KMS-11 (cell line): ENCODE data around the gene BMPER.

Experiments used
- H2AFZ ChIP-seq: fragments of 200-600 bp; sonication (generic); 2 replicates; pipeline ENCODE4 v1.6.1; 2016; ENCODE audit warnings: antibody characterized with exemption, mixed run types, low read depth
- H3K27ac ChIP-seq: fragments of 200-600 bp; sonication (generic); 2 replicates; pipeline ENCODE4 v1.6.1; 2016; ENCODE audit warnings: mild to moderate bottlenecking, mixed run types
- H3K27me3 ChIP-seq: fragments of 200-600 bp; sonication (generic); 2 replicates; pipeline ENCODE4 v1.6.1; 2017; ENCODE audit warnings: mild to moderate bottlenecking, low read depth, mixed run types, moderate library complexity; ENCODE audit not compliant: insufficient read depth
- H3K36me3 ChIP-seq: fragments of 200-600 bp; sonication (generic); 2 replicates; pipeline ENCODE4 v1.6.1; 2017; ENCODE audit warnings: mild to moderate bottlenecking, mixed run types; ENCODE audit not compliant: insufficient read depth
- H3K4me1 ChIP-seq: fragments of 200-600 bp; sonication (generic); 2 replicates; pipeline ENCODE4 v1.6.1; 2016; ENCODE audit warnings: mild to moderate bottlenecking, low read depth, mixed run types; ENCODE audit not compliant: poor library complexity, severe bottlenecking
- H3K4me2 ChIP-seq: fragments of 200-600 bp; sonication (generic); 2 replicates; pipeline ENCODE4 v1.7.0; 2016; ENCODE audit warnings: mild to moderate bottlenecking, mixed run types
- H3K4me3 ChIP-seq: fragments of 200-600 bp; sonication (generic); IDR thresholded peaks from 2 replicates; pipeline ENCODE4 v1.6.1; 2017; ENCODE audit warnings: low read depth, low read length, mixed read lengths; ENCODE audit not compliant: insufficient read depth
- H3K79me2 ChIP-seq: fragments of 200-600 bp; sonication (generic); 2 replicates; pipeline ENCODE4 v1.6.1; 2016; ENCODE audit warnings: low read depth, mixed run types; ENCODE audit not compliant: insufficient read depth
- H3K9ac ChIP-seq: fragments of 200-600 bp; sonication (generic); 2 replicates; pipeline ENCODE4 v1.6.1; 2016; ENCODE audit warnings: mild to moderate bottlenecking, mixed run types
- H4K20me1 ChIP-seq: fragments of 200-600 bp; sonication (generic); 2 replicates; pipeline ENCODE4 v1.6.1; 2016; ENCODE audit warnings: mild to moderate bottlenecking, mixed run types; ENCODE audit not compliant: insufficient read depth
- CTCF ChIP-seq: fragments of 200-600 bp; sonication (generic); conservative IDR thresholded peaks from 2 replicates; pipeline ENCODE4 v1.6.1; 2017; ENCODE audit warnings: low read depth, mild to moderate bottlenecking, antibody characterized with exemption, low read length, moderate library complexity, mixed read lengths

Gene BMPER

GRCh38 chr7:34160261-34160752, 255.0 kb downstream of the BMPER start:
- no peak overlapping the region for H3K4me2 ChIP-seq
- no peaks in the 10 kb centered on the region for H3K36me3 ChIP-seq
- no peaks in the 10 kb centered on the region for H4K20me1 ChIP-seq
- H3K27ac ChIP-seq: no peak overlapping the region
- no peaks in the 10 kb centered on the region for H3K4me1 ChIP-seq
- H3K79me2 ChIP-seq: no peaks in the 10 kb centered on the region
- no peak overlapping the region for H2AFZ ChIP-seq
- H3K27me3 ChIP-seq: no peaks in the 10 kb centered on the region
- H3K4me3 ChIP-seq: no peak overlapping the region
- no peak overlapping the region for H3K9ac ChIP-seq
- TF ChIP-seq CTCF: no peak

DNA sequence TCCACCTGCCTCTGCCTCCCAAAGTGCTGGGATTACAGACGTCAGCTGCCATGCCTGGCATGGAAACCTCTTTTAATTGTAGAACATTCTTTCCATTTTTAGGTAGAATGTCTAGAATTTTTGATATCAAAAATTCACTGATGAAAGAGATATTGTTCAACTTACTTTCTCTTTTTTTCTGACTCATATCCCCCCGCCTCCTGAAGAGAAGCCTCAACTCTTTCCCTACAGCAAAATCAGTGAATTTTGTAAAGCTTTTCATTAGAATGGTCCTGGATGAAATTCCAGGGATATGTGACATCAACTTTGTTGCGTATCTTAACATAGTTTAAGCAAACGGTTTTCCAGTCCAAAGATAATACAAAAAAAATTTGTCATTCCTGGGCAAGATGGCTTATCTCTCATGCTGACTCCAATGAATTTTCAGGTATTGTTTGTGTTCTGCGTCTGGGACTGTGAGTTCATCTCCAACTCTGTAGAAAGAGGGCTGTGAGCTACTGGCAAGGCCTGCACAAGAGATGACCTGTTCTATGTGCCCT, 256.8 kb downstream of the BMPER start:
- no peak overlapping the region for H3K4me2 ChIP-seq
- H3K9ac ChIP-seq: no peak overlapping the region
- no peaks in the 10 kb centered on the region for H4K20me1 ChIP-seq
- H3K79me2 ChIP-seq: no peaks in the 10 kb centered on the region
- no peaks in the 10 kb centered on the region for H3K4me1 ChIP-seq
- H3K27ac ChIP-seq: no peak overlapping the region
- no peaks in the 10 kb centered on the region for H3K36me3 ChIP-seq
- H3K27me3 ChIP-seq: no peaks in the 10 kb centered on the region
- no peak overlapping the region for H2AFZ ChIP-seq
- no peak overlapping the region for H3K4me3 ChIP-seq
- no peak for TF ChIP-seq CTCF

DNA sequence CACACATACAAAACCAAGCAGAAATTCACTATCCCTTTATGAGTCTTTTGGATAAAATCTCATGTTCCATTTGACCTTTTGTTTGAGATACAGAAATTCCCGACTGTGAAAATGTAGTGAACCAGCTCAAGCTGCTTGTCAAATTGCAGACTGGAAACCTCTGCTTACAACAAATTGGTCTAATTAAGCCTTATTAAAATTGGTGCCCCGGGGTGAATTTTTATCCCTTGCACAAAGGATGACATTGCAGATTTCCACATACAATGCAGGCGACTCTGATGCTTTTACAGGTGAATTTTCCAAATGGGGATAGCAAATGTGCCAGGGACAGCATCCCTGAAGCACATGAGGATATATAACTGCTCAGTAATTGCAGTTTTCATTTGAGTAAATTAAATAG, 257.3 kb downstream of the BMPER start:
- TF ChIP-seq CTCF: no peak
- no peak overlapping the region for H3K9ac ChIP-seq

GRCh38 chr7:34163956-34164355, 258.6 kb downstream of the BMPER start:
- Histone ChIP-seq H3K79me2 (no peaks in the 10 kb centered on the region), H2AFZ (no peak overlapping the region), H3K4me2 (no peak overlapping the region), H4K20me1 (no peaks in the 10 kb centered on the region), H3K27ac (no peak overlapping the region), H3K36me3 (no peaks in the 10 kb centered on the region), H3K27me3 (no peaks in the 10 kb centered on the region), H3K4me3 (no peak overlapping the region), H3K9ac (no peak overlapping the region), H3K4me1 (no peaks in the 10 kb centered on the region)
- TF ChIP-seq CTCF: no peak

More for the DNA sequence above, 257.3 kb downstream of the BMPER start:
- no peaks in the 10 kb centered on the region for H3K4me1 ChIP-seq
- no peaks in the 10 kb centered on the region for H4K20me1 ChIP-seq
- H3K79me2 ChIP-seq: no peaks in the 10 kb centered on the region
- no peaks in the 10 kb centered on the region for H3K27me3 ChIP-seq
- H3K27ac ChIP-seq: no peak overlapping the region
- H3K36me3 ChIP-seq: no peaks in the 10 kb centered on the region
- no peak overlapping the region for H3K4me2 ChIP-seq
- no peak overlapping the region for H3K4me3 ChIP-seq
- no peak overlapping the region for H2AFZ ChIP-seq
